ENCODE results near the gene FLYWCH1.
A peak's percentile ranks its signal among the peaks of the same experiment; 100 is the strongest.

Gene FLYWCH1

GRCh38 chr16:2983706-2984136 lies 72.0 kb downstream of the FLYWCH1 start:
- DNase-seq (ENCODE audit: low read depth in 2 of 2), result peak; percentile 66 to 79

DNA sequence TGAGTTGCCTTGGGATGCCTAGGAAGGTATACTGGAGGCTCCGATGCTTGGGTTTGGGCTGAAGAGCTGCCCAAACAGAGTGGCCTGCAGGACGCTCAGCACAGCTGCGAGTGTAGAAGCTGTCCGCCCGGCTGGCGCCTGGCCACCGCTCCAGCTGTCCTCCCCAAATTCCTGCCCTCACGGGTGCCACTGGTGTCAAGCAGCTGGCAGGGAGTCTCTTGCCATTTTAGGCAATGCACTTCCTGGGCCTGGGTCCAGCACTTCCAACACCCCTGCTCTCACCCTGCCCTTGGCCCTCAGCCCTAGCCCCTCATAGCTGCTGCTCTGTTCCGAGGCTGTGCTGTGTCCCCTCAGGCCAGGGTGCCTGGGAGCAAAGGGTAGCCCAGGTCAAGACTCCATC lies 73.7 kb downstream of the FLYWCH1 start:
- DNase-seq (ENCODE audit: low read depth in 2 of 2), result no peak

DNA sequence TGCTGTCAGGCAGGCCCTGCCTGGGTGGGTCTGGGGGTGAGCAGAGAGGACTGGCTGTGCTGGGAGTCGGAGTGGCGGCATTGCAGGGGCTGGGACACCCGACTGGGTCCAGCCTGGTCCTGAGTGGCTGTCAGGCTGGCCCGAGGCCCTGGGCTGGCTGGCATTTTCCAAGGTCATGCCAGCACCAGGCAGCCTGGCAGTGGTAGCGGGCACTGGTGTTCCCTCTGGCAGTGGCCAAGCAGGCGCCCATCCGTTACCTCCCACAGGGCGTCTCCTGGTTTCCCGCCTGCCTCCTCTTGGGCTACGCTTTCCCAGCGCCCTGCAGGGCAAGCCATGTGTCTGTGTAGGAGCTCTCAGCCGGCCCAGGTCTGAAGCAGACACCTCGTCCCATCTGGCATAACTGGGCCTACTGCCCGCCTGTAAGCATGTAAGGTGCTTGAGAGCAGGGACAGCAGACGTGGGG lies 74.2 kb downstream of the FLYWCH1 start:
- DNase-seq (ENCODE audit: low read depth in 2 of 2), result no peak

- DNase-seq (ENCODE audit: low read depth in 2 of 2), result no peak
Measured at GRCh38 chr16:2986623-2987188, 75.0 kb downstream of the FLYWCH1 start.

- DNase-seq (ENCODE audit: low read depth in 2 of 2), result no peak
Measured at GRCh38 chr16:2987286-2987685, 75.6 kb downstream of the FLYWCH1 start.

GRCh38 chr16:2987833-2988232 lies 76.1 kb downstream of the FLYWCH1 start:
- DNase-seq (ENCODE audit: low read depth in 2 of 2), result no peak

GRCh38 chr16:2988590-2989099 lies 76.9 kb downstream of the FLYWCH1 start:
- DNase-seq (ENCODE audit: low read depth in 2 of 2), result no peak

DNA sequence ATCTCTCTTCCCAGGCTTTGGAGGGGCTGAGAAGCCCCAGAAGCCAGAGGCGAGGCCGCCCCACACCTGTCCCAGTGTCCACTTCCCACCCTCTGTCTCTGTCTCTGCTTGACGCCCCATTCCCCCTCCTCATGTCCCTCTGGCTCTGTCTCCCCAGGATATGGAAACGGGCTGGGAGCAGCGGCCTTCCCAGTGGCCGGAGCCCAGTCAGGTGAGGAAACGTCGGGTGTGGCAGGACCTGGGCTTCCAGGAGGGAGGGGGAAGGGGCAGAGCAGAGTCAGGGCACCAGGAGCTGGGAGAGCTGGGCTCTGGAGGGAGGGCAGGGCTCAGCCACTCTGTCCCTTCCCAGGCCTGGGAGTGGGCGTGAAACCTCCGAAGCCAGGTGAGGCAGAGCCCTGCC lies 79.2 kb downstream of the FLYWCH1 start:
- no peak for DNase-seq (ENCODE audit: low read depth in 2 of 2)

DNA sequence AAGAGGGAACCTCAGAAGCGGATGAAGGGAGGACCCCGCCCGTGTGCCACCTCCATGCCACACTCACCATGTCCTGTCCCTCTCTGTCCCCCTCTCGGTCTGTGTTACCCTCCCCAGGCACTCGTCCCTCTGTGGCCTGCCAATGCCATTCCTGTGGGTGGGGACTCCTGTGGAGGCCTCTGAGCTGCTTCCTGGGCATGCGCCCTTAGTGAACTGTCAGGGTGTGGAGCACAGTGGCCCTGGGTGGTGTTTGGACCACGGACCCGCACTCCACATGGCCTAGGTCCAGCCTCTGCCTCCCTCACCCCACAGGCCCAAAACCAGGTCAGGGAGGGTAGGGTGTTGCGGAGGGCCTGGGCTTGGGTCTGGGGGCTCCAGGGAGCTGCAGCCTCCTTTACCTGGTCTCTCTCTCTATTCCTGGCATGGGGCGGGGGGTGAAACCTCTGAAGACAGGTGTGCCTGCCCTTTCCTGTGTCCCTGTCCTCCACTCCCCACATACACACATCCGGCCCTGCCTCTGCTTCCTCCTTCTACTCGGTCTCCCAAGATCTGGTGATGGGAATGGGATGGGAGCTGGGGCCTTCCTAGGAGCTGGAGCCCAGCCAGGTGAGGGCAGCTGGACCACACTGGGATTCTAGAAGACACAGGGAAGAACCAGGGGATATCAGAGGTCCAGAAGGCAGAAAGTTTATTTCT lies 80.0 kb downstream of the FLYWCH1 start:
- no peak for DNase-seq (ENCODE audit: low read depth in 2 of 2)

DNA sequence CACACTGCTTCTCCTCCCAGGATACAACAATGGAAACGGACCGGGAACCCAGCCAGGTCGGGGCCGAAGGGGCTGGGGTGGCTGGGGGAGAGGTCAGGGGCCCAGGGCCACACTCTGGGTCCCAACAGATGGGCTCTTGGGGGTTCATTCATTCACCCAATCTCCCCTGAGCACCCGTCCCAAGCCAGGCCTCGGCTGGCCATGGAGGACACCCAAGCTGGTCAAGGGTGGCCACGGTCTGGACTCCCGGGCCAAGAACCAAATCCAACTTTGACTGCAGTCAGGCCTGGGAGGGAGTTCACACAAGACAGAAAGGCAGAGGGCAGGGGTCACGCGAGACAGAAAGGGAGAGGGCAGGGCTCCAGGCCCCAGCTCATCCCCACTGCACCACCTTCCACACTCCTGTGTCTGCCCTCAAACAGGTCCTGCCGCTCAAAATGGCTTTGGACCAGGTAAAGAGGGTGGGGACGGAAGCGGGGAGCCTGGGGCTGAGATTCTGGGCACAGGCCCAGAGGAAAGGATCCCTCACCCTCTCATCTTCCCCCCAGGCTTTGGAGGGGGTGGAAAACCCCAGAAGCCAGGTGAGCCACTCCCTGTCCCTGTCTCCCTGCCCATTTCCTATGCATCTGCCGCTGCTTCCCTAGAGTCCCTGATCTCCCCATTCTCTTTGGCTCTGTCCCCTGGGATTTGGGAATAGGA lies 80.8 kb downstream of the FLYWCH1 start:
- no peak for DNase-seq (ENCODE audit: low read depth in 2 of 2)

GRCh38 chr16:2996298-2996697 lies 84.6 kb downstream of the FLYWCH1 start:
- DNase-seq (ENCODE audit: low read depth in 2 of 2), result no peak

GRCh38 chr16:2999929-3000328 lies 88.2 kb downstream of the FLYWCH1 start:
- DNase-seq (ENCODE audit: low read depth in 2 of 2), result no peak

- no peak for DNase-seq (ENCODE audit: low read depth in 2 of 2)
Measured at GRCh38 chr16:3000540-3000939, 88.8 kb downstream of the FLYWCH1 start.
